ENCODE measurements around the gene TP53TG5.

TP53TG5 gene

DNA sequence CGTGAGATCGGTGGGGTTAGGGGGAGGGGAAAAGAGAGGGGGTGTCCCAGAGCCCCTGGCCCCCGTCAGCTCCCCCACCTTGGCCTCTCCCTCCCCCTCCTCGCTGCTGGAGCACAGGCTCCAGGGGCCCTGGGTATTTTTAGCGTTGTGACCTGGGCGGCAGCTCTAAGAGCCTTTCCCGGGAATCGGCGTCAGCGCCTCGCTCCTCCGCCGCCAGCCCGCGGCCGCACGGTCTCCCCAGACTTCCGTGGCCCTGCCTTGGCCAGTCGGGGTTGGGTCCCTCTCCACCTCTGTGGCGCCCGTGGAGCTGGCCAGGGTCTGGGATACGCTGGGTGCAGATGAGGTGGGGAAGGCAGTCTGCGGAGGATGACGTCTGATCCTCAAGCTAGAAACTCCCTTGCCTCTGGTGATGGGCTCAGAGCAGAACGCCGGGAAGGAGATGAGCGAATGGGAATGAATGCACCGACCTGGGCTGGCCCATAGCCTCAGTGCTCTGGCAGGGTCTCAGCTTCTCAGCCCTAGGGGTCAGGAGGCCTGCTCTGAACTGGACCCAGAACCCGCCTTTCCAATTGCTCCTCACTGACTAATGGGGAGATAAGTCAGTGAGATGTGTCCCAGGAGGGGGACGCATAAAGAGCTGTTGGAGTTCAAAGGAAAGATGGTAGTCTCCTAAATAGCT, 29.1 kb upstream of the TP53TG5 start:
- H3K9ac ChIP-seq (ENCODE audit: low read depth, low read length) = peak overlapping the region; percentile 96
- ATAC-seq (ENCODE audit: insufficient read depth, low read depth) (peak; percentile 6; the same call in 2 of the 3 replicates), DNase-seq (no peak)
- H2AFZ ChIP-seq (ENCODE audit: low read depth, low read length) = peak overlapping the region; percentile 100
- no peaks in the 10 kb centered on the region for H4K20me1 ChIP-seq (ENCODE audit: insufficient read depth, low read length)
- H3K4me1 ChIP-seq (ENCODE audit: insufficient read depth, low read length) = peaks cover 32% of the 10 kb centered on the region
- H3K4me3 ChIP-seq (ENCODE audit: low read depth in 1 of 2, low read length in 2 of 2) = peak overlapping the region; percentile 79 to 98
- TF ChIP-seq EZH2 (IDR thresholded peaks at IDR 0.05; ENCODE audit: borderline replicate concordance, low read depth, low read length, severe bottlenecking) = no peak
- TF ChIP-seq, protein P1, sequence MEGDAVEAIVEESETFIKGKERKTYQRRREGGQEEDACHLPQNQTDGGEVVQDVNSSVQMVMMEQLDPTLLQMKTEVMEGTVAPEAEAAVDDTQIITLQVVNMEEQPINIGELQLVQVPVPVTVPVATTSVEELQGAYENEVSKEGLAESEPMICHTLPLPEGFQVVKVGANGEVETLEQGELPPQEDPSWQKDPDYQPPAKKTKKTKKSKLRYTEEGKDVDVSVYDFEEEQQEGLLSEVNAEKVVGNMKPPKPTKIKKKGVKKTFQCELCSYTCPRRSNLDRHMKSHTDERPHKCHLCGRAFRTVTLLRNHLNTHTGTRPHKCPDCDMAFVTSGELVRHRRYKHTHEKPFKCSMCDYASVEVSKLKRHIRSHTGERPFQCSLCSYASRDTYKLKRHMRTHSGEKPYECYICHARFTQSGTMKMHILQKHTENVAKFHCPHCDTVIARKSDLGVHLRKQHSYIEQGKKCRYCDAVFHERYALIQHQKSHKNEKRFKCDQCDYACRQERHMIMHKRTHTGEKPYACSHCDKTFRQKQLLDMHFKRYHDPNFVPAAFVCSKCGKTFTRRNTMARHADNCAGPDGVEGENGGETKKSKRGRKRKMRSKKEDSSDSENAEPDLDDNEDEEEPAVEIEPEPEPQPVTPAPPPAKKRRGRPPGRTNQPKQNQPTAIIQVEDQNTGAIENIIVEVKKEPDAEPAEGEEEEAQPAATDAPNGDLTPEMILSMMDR (IDR thresholded peaks at IDR 0.05; ENCODE audit: borderline replicate concordance, extremely low read depth, low read length, poor library complexity, severe bottlenecking) = no peak
- no peaks in the 10 kb centered on the region for H3K9me3 ChIP-seq (ENCODE audit: insufficient read depth, low read length, severe bottlenecking)
- peak overlapping the region; percentile 100 for H3K4me2 ChIP-seq (ENCODE audit: insufficient read depth, low read length)
- no peaks in the 10 kb centered on the region for H3K27me3 ChIP-seq (ENCODE audit: insufficient read depth, low read length, poor library complexity)
- peak overlapping the region; percentile 89 for H3K27ac ChIP-seq (ENCODE audit: low read length)
- peaks cover 22% of the 10 kb centered on the region for H3K79me2 ChIP-seq (ENCODE audit: insufficient read depth, low read length)
- H3K36me3 ChIP-seq (ENCODE audit: insufficient read depth, low read length) = peaks cover 36% of the 10 kb centered on the region

DNA sequence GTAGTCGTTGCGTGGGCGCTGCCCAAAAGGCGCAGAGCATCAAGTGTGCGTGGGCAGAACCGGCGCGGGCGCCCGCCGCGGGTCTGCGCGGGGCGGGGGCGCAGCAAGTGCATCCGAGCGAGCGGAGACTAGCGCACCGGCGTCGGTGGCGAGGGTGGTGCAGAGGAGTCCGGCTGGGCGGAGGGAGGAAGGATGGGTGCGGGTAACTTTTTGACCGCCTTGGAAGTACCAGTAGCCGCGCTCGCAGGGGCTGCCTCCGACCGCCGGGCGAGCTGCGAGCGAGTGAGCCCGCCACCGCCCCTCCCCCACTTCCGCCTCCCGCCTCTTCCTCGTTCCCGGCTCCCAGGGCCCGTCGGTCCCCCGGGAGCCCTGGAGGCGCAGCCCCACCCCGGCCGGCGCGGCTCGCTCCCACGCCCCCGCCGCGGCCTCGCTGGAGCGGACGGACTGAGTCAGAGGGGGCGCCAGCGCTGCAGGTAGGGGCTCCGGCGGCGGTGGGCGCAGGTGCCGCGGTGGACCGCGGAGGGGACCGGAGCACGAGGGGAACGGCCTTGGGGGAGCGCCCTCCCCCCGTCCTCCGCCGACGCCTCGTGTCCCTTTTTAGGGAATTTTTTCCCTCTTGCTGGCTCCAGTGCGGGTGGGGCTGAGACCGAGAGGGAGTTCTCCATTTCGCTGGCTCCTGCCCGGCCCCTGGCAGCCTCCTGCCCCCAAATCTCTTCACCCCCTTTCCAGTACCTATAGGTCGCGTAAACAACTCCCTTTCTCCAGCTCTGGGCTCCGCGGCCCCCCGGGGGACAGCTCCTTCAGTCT, 28.3 kb upstream of the TP53TG5 start:
- Histone ChIP-seq H3K79me2 (ENCODE audit: insufficient read depth, low read length) (peaks cover 22% of the 10 kb centered on the region), H3K36me3 (ENCODE audit: insufficient read depth, low read length) (peaks cover 36% of the 10 kb centered on the region), H3K9me3 (ENCODE audit: insufficient read depth, low read length, severe bottlenecking) (peaks cover 5% of the 10 kb centered on the region), H3K4me3 (ENCODE audit: low read depth in 1 of 2, low read length in 2 of 2) (peak overlapping the region; percentile 79 to 98), H3K4me2 (ENCODE audit: insufficient read depth, low read length) (peak overlapping the region; percentile 100), H3K9ac (ENCODE audit: low read depth, low read length) (peak overlapping the region; percentile 96), H3K27ac (ENCODE audit: low read length) (peak overlapping the region; percentile 89), H3K4me1 (ENCODE audit: insufficient read depth, low read length) (peaks cover 32% of the 10 kb centered on the region), H3K27me3 (ENCODE audit: insufficient read depth, low read length, poor library complexity) (no peaks in the 10 kb centered on the region), H2AFZ (ENCODE audit: low read depth, low read length) (peak overlapping the region; percentile 100), H4K20me1 (ENCODE audit: insufficient read depth, low read length) (no peaks in the 10 kb centered on the region)
- ATAC-seq (ENCODE audit: insufficient read depth, low read depth) (peak; percentile 74), DNase-seq (peak; percentile 81)
- TF ChIP-seq EZH2 (IDR thresholded peaks at IDR 0.05; ENCODE audit: borderline replicate concordance, low read depth, low read length, severe bottlenecking) = no peak
- TF ChIP-seq, protein P1 (IDR thresholded peaks at IDR 0.05; ENCODE audit: borderline replicate concordance, extremely low read depth, low read length, poor library complexity, severe bottlenecking) = peak; percentile 37

DNA sequence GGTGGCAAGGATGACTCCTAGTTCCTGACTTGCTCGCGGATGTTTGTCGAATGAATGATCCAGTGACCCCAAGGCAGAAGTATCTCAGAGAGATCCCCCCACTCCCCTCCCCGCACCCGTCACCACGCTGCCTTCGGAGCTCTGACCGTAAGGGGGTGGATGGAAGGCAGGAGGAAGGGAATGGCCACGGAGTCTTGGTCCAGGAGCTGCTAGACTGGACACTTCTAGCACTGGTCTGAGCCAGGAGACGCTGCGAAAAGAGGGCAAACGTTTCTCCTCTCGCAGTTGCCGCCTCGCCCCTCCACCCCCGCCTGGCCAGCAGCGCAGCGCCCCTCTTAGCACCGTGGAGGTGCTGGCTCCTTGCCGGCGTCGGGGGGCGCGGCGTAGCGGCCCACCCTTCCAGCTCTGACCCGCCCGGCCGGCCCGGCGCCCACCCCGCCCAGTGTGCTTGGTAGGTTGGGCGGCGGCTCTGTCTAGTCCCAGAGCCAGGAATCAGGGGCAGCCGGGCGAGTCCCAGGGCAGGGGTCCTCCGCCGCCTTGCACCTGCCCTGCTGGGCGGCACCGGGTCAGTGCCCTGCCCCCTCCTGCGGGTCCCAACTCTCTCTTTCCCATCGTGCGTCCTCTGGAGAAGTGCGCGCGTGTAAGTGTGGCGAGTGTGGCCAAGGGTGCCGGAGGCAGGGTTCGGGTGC, 27.6 kb upstream of the TP53TG5 start:
- peak overlapping the region; percentile 100 for H2AFZ ChIP-seq (ENCODE audit: low read depth, low read length)
- no peaks in the 10 kb centered on the region for H4K20me1 ChIP-seq (ENCODE audit: insufficient read depth, low read length)
- peak; percentile 56 for ATAC-seq (ENCODE audit: insufficient read depth, low read depth)
- peak overlapping the region; percentile 79 to 98 for H3K4me3 ChIP-seq (ENCODE audit: low read depth in 1 of 2, low read length in 2 of 2)
- peaks cover 13% of the 10 kb centered on the region for H3K9me3 ChIP-seq (ENCODE audit: insufficient read depth, low read length, severe bottlenecking)
- peaks cover 22% of the 10 kb centered on the region for H3K79me2 ChIP-seq (ENCODE audit: insufficient read depth, low read length)
- H3K9ac ChIP-seq (ENCODE audit: low read depth, low read length) = peak overlapping the region; percentile 96
- H3K27ac ChIP-seq (ENCODE audit: low read length) = peak overlapping the region; percentile 89
- peaks cover 32% of the 10 kb centered on the region for H3K4me1 ChIP-seq (ENCODE audit: insufficient read depth, low read length)
- DNase-seq = no peak
- TF ChIP-seq EZH2 (IDR thresholded peaks at IDR 0.05; ENCODE audit: borderline replicate concordance, low read depth, low read length, severe bottlenecking) = no peak
- TF ChIP-seq, protein P1 (IDR thresholded peaks at IDR 0.05; ENCODE audit: borderline replicate concordance, extremely low read depth, low read length, poor library complexity, severe bottlenecking) = no peak
- H3K4me2 ChIP-seq (ENCODE audit: insufficient read depth, low read length) = peak overlapping the region; percentile 100
- H3K36me3 ChIP-seq (ENCODE audit: insufficient read depth, low read length) = peaks cover 31% of the 10 kb centered on the region
- no peaks in the 10 kb centered on the region for H3K27me3 ChIP-seq (ENCODE audit: insufficient read depth, low read length, poor library complexity)

Data from DND-41 (cell line).